Amniotic epithelial cell (primary cell): ENCODE measurements around the gene AFM.
A peak's percentile ranks its signal among the peaks of the same experiment; 100 is the strongest.
"Not testable (repeated sequence)": the region's sequence is repeated elsewhere in the genome, so short reads cannot be mapped to it uniquely, and the experiment has no call there.

ENCODE experiments used
- DNase-seq: peaks from one replicate; pipeline ENCODE4 v3.0.0-alpha.2; 2010; ENCODE audit warnings: low read depth

Gene AFM

GRCh38 chr4:73505567-73505966 is 24.0 kb downstream of the AFM start:
- DNase-seq = no peak

GRCh38 chr4:73507541-73507940 is 26.0 kb downstream of the AFM start:
- DNase-seq = peak; percentile 22

GRCh38 chr4:73508651-73509050 is 27.1 kb downstream of the AFM start:
- DNase-seq = no peak

DNA sequence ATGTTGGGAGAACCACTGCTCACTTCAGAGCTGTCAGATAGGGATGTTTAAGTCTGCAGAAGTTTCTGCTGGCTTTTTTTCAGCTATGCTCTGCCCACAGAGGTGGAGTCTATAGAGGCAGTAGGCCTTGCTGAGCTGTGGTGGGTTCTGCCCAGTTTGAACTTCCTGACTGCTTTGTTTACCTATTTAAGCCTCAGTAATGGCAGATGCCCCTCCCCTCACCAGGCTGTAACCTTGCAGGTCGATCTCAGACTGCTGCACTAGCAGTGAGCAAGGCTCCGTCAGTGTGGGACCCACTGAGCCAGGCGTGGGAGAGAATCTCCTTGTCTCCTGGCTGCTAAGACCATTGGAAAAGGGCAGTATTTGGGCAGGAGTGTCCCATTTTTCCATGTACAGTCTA is 36.8 kb downstream of the AFM start:
- no peak for DNase-seq

GRCh38 chr4:73520821-73521220 is 39.3 kb downstream of the AFM start:
- peak; percentile 93 for DNase-seq

DNA sequence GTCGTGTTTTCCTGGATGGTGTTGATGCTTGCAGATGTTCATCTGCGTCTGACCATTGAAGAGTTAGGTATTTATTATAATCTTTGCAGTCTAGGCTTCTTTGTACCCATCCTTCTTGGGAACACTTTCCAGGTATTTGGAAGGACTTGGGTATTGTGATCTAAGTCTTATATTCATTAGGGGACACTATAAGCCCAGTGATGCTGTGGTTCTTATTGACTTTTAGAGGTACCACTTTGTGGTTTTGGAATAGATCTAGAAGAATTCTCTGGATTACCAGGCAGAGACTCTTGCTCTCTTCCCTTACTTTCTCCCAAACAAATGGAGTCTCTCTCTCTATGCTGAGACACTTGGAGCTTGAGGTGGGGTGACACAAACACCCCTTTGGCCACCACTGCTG is 41.6 kb downstream of the AFM start:
- DNase-seq = no peak

DNA sequence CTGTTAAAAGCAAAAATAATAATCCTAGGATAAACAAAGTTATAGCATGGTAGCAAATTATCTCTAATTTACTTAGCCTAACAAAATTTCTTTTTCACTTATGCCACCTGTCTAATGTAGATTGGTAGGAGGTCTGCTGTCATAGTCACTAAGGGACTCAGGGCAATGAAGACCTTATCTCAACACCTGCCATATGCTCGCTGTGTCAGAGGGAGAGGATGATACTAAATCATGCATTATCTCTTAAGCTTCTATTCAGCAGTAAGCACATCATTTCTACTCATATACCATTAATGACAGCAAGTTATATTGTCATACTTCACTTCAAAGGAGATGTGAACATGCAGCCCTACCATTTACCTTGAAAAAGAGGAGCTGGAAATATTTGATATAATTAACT is 44.1 kb downstream of the AFM start:
- DNase-seq = no peak

- DNase-seq = no peak
Measured at GRCh38 chr4:73527196-73527595, 45.7 kb downstream of the AFM start.

GRCh38 chr4:73528171-73528570 is 46.6 kb downstream of the AFM start:
- DNase-seq = peak; percentile 47

GRCh38 chr4:73533515-73534422 is 52.2 kb downstream of the AFM start:
- no peak for DNase-seq

DNA sequence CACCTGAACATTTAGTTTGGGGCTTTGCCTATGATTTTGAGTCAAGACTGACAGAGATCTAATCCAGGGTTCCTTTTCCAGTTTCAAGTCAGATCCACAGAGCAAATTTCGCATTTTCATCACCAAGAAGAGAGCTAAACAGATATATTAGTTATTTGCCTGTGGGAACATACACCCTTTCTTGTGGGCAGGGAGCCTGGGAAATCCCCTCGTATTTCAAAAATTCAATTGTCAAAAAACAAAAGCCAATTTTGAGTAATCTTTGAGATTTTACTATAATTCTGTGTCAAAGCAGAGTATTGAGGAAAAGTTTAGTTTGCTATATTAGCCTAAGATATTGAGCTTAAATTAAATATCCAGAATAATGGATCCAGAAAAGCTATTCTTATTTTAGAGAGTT is 56.6 kb downstream of the AFM start:
- DNase-seq = no peak

DNA sequence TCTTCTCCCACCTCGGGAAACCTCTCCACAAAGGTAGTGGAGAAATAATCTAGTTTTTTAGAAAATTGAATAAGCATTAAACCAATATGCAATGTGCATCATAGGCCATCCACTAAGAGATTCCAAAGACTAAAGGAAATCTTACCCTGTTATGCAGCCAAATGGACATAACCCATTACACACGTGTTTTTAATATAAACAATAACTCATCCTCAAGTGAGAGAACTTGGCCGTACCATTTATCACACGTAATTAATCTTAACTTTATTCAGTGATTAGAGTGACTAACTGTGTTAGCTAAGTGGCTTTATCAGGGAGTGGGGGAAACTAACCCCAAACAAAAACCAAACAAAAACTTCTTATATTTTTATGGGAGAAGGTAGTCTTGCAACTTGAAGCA is 57.8 kb downstream of the AFM start:
- no peak for DNase-seq

DNA sequence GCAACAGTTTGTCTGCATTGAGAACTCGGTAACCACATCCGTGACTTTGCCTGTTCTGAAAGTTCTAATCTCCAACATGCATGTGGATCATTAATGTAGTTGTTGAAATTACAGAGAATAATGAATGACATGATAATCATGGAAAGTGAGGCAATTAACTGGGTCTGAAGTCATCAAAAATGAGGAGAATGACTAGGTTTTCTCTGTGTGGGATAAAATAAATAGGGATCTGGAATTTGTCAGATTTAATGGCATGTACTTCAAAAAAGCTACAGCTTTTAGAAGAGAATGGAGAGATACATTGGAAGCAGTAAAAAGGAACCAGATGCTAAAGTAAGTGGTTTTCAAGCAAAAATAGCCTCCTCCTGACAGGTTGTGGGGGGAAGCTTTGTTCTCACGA is 59.3 kb downstream of the AFM start:
- no peak for DNase-seq

DNA sequence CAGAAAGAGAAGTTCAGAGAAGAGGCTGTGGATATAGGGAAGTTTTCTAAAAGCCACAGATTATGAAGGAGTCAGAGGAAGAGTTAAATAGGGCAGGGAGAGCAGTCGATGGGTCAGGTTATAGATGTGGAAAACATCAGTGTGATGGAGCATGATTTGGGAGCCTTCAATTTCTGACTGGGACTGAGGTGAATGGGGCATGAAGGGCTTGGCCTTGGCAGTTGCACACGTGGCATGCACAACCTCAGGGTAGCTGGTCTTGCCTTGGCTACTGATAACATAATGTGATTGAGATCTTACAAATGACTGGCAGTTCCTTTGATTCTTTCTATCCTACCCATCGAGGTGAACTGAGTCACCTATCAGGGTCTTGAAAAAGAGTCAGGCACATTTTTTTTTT is 59.7 kb downstream of the AFM start:
- no peak for DNase-seq

GRCh38 chr4:73544620-73545019 is 63.1 kb downstream of the AFM start:
- no peak for DNase-seq

DNA sequence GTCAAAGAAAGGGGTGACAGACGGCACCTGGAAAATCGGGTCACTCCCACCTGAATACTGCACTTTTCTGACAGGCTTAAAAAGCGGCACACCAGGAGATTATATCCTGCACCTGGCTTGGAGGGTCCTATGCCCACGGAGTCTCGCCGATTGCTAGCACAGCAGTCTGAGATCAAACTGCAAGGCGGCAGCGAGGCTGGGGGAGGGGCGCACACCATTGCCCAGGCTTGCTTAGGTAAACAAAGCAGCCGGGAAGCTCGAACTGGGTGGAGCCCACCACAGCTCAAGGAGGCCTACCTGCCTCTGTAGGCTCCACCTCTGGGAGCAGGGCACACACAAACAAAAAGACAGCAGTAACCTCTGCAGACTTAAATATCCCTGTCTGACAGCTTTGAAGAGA is 69.3 kb downstream of the AFM start:
- not testable (repeated sequence) for DNase-seq
